Activated CD8-positive, alpha-beta memory T cell treated with anti-CD3 and anti-CD28 coated beads for 4 hours (primary cell): ENCODE results near the gene SUGT1.
"Not testable (repeated sequence)": the region's sequence is repeated elsewhere in the genome, so short reads cannot be mapped to it uniquely, and the experiment has no call there.

ENCODE experiments used
- DNase-seq, 2 donors: peaks; one replicate each; pipeline ENCODE4 v3.0.0-alpha.2; 2020; ENCODE audit warnings: low read depth in 2 of 2

Gene SUGT1

DNA sequence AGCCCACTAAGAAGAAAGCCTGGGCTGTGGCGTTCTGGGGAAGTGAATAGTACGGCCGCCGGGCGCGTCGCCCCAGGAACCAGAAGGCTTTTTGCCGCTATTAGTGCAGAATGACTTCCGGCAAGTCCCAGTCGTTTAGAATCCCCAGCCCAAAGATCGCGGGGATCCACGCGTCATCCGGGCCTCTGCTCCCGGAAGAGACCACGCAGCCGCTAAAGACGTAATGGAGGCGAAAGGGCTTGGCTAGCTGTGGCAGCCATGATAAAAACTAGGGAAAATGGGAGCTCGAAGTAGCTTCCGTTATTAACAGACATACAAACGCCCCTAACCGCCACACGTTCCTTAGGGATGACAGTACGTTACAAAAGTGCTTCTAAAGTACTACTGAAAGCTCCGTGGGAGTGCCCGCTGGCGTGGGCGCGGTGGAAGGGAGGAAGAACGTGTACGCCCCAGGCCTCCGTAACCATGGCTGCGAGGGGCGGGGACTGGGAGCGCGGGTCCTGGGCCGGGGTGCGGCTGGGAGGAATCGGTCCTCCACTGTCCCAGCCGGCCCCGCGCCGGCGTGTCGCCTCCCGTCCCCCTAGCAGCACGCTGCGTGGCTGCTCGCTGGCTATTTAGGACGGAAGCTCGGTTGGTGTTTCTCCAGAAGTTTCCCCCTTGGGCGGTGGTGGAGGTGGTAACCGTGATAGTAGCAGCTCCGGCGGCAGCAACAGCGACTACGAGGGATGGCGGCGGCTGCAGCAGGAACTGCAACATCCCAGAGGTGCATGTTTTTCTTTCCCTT is at the start of gene SUGT1:
TSS of gene SUGT1 (plus strand) at position 641 of the 784 bp plus-strand sequence. CDS start at position 726, 85 bp downstream.
- DNase-seq: peak; percentile 89 to 90

- not testable (repeated sequence) for DNase-seq
These were observed 49.3 kb upstream of the SUGT1 start for GRCh38 chr13:52603316-52603715.

GRCh38 chr13:52606126-52606525 is 46.5 kb upstream of the SUGT1 start:
- DNase-seq: not testable (repeated sequence)

DNA sequence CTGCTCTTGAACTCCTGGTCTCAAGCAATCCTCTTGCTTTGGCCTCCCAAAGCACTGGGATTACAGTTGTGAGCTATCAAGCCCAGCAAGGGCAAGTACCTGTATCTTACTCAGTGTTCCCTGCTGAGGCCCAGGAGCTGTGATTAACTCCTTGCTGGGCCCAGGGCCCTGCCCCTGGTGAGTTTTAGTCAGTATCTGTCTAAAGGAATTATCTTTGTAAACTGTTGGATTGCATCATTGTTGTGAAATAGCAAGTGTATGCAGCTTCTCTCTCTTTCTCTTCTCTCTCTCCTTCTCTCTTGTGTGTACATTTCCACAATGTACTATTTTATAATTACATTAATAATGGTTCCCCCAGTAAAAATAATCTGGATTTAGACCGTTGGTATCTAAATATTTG is 45.8 kb upstream of the SUGT1 start:
- DNase-seq: not testable (repeated sequence)

DNA sequence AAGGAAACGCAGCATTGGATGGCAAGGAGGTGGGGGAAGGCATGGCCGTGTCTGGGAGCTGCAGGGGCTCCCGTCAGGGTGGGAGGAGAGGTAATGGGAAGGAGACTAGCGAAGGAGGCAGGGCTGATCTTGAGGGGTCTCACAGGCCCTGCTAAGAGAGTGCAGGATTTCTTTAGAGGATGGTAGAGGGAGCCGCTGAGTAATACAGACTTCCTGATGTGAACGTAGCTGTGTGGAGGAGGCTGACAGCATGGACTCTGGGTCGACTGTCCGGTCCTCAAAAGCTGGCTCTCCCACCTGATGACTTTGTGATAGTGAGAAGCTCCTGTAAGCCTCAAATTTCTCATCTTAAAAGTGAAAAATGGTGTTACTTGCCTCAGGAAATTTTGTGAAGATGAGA is 44.5 kb upstream of the SUGT1 start:
- DNase-seq: not testable (repeated sequence)

DNA sequence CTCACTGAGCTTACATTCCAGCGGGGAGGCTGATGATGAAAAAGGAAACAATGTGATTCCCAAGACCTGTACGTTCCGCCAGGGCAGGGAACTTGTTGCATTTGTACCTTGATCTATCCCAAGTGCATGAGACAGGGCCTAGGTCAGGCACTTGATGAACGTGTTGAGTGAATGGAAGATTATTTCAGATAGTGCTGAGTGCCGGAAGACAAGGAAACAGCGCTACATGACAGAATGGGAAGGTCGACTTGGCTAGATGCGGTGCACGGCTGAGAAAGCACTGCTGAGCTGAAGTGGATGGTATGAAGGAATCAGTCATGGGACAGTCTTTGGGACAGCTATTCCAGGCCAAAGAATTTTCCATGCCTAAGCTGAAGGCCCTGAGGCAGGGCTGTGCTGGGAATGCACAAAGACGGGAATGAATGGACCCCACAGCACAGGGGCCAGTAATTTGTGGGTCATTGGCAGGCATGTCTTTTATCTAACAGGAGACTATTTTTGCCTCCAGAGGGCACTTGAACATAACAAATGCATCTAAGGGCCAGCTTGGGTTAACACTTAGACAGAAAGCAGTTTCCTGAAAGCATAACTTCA is 43.5 kb upstream of the SUGT1 start:
- DNase-seq: not testable (repeated sequence)

GRCh38 chr13:52610158-52610557 is 42.5 kb upstream of the SUGT1 start:
- DNase-seq: not testable (repeated sequence)

DNA sequence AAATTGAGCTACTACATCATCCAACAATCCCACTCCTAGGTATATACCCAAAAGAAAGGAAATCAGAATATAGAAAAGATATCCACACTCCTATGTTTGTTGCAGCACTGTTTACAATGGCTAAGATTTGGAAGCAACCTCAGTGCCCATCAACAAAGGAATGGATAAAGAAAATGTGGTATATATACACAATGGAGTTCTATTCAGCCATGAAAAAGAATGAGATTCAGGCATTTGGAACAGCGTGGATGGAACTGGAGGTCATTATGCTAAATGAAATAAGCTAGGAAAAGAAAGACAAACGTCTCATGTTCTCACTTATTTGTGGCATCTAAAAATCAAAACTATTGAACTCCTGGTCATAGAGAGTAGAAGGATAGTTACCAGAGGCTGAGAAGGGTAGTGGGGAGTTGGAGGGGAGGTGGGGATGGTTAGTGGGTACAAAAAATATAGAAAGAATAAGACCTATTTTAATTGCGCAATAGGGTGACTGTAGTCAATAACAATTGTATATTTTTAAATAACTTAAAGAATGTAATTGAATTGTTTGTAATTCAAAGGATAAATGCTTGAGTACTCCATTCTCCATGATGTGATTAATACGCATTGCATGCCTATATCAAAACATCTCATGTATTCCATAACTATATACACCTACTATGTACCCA is 37.4 kb upstream of the SUGT1 start:
- no peak for DNase-seq

DNA sequence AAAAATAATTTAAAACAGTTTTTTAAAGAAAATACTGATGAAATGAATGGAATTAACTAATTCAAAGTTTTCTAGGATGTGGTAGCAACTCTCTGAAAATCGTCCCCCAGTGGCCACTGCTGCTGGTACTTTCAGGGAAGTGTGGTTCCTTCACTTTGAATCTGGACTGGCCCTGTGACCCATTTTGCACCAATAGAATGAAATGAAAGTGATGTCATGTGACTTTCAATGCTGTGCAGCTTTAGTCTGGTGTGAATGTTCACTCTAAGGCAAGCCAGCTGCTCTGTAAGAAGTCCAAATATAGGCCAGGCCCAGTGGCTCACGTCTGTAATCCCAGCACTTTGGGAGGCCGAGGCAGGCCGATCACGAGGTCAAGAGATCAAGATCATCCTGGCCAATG is 36.8 kb upstream of the SUGT1 start:
- DNase-seq: no peak

- peak; percentile 63 to 68 for DNase-seq
These were observed 35.3 kb upstream of the SUGT1 start for GRCh38 chr13:52617070-52618060.

- DNase-seq: not testable (repeated sequence)
These were observed 21.4 kb upstream of the SUGT1 start for GRCh38 chr13:52631083-52631690.

DNA sequence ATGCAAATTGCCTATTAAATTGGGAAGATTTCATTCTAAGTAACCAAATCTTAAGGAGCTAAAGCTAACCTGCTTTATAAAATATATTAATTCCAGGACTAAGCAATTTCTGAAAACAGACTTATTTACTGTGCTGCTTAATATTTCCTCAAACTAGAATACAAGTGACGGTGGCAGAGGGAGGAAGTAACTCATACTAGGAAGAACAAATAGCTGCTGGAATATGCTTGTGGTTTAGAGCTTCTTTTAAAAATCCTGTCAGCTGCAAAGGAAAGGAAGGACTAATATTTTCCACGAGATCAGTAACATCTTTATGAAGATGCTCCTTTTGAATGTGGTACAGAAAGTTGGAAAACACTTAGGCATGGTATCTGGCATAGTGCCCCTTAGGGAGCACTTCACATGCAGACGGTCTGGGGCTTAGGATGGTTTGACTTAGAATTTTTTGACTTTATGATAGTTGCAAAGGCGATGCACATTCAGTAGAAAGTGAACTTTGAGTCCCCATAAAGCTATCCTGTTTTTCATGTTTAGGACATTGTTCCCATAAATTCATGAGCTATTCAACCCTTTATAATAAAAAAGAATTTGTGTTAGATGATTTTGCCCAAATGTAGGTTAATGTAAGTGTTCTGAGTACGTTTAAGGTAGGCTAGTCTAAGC is 13.8 kb upstream of the SUGT1 start:
- no peak for DNase-seq

DNA sequence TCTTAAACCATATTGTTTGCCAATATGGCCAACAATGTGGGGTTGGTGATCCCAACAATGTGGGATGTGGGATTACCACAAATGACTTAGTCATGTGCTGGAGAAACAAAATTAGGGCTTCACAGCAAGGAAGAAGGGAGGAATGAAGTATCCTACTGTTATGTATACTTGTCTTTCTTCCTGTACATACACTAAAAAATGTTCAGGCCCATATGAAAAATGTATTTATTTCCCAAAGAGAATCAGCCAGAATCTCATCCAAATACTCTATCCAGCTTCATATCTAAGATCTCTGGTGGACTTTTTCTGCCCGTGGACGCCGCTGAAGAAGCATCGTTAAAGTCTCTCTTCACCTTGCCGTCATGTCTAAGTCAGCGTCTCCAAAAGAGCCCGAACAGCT is 10.5 kb upstream of the SUGT1 start, which contains the start of gene HNRNPA1L2:
TSS of gene HNRNPA1L2 (plus strand) at position 301 of the 400 bp plus-strand sequence. CDS start at position 363, 62 bp downstream.
- DNase-seq: no peak

DNA sequence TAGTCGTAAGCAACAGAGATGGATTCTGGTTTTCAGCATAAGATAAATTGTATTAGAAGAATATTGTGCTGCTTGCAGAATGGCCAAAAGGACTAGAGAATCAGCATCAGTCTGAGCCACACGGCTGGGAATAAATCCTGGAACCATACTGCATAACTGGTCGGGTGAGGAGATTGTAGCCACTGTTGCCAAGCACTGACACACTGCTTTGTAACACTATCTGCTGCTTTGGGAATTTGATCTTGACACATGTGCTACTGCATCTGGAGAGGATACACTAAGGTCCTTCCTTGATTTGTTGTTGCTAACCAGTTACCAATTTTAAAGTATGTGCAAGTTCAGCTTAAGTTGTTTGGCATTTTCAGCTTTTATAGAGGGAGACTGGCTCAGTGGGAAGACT is 8.5 kb upstream of the SUGT1 start:
- no peak for DNase-seq

- DNase-seq: no peak
These were observed 5.7 kb upstream of the SUGT1 start for GRCh38 chr13:52646967-52647366.

DNA sequence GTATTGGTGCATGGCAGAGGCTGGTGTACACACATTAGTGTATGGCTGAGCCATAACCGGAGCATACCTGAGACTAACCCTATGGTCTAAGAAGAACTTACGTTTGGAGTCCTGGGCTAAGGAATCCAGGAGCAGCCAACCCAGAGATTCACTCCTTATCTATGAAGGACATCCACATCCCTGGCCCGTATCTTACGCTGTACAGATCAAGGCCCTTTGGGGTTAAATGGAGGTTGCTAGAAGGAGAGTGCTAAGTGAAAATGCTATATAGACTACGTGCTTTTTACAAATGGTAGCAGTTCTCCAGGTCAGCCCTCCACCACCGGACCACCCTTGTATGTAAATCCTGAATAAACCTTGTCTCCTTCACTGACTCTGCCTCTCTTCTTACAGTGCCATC is 1.9 kb upstream of the SUGT1 start:
- no peak for DNase-seq

DNA sequence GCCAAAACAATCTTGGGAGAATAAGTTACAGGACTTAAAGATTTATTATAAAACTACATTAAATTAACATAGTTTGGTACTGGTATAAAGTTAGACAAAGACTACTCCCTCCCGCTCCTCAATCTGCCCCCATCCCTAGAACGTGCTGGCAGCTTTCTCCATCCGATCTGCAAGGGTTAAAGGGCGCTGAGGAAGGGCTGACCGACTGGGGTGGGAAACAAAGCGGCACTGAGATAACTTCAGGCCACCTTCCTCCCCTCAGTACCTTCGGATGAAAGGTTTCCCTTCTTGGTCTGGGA is 790 bp upstream of the SUGT1 start:
- DNase-seq: no peak

DNA sequence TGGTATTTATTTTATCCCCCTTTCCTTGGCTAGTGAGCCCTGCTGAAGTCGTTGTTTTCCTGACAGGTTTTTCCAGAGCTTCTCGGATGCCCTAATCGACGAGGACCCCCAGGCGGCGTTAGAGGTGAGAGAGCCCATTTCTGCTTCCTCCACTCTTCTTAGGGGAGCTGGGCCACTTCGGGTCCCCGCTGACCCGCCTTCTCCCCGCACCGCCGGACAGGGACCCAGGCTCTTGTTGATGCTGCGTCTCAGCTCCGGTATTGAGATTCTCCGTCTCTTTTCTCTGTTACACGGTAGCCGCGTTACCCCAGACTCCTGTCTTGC is 306 bp downstream of the SUGT1 start:
- no peak for DNase-seq

GRCh38 chr13:52659340-52659739 is 6.7 kb downstream of the SUGT1 start:
- DNase-seq: no peak

- no peak for DNase-seq
These were observed 11.6 kb downstream of the SUGT1 start for GRCh38 chr13:52664272-52664671.

GRCh38 chr13:52665325-52665724 is 12.7 kb downstream of the SUGT1 start:
- no peak for DNase-seq
